CD4-positive, alpha-beta T cell treated with Interleukin-21 for 1 hour (primary cell): ENCODE data around the gene CDK11B.

Source experiments
- DNase-seq: peaks from one replicate; pipeline ENCODE4 v3.0.0-alpha.2; 2020

CDK11B gene

DNA sequence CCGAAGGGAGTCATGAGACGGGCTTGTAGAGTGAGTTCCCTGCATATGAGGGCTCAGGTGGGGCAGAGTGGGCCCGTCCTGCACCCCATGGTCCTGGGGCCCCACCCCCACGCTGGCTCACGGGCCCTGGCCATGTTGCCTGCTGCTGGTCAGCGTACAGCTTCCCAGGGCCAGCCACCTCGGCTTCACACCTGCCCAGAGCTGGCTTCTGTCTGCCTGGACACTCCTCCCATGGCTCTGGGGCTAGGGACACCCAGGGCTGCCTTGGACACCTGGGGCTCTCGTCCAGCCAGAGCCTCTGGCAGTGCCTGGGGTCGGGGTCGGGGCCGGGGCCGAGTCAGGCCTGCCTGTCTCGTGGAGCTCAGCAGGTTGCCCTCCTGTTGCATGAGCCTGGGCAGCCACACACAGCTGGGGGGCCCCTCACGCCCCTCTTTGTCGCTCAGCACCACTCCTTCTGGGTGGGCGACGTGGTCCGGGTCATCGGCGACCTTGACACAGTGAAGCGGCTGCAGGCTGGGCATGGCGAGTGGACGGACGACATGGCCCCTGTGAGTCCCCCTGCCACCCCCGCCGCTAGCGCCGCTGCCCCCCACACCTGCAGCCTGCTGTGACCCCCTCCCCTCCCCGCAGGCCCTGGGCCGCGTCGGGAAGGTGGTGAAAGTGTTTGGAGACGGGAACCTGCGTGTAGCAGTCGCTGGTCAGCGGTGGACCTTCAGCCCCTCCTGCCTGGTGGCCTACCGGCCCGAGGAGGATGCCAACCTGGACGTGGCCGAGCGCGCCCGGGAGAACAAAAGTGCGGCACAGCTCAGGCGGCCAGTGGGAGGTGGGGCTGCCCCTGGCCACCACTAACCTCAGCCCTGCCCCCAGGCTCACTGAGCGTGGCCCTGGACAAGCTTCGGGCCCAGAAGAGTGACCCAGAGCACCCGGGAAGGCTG lies 32.3 kb downstream of the CDK11B start:
- DNase-seq = no peak

- DNase-seq = no peak
Observed at GRCh38 chr1:1625824-1626206, 33.0 kb downstream of the CDK11B start.

- no peak for DNase-seq
Observed at GRCh38 chr1:1625404-1625775, 33.4 kb downstream of the CDK11B start.

GRCh38 chr1:1624443-1625403 lies 34.1 kb downstream of the CDK11B start:
- DNase-seq = no peak

DNA sequence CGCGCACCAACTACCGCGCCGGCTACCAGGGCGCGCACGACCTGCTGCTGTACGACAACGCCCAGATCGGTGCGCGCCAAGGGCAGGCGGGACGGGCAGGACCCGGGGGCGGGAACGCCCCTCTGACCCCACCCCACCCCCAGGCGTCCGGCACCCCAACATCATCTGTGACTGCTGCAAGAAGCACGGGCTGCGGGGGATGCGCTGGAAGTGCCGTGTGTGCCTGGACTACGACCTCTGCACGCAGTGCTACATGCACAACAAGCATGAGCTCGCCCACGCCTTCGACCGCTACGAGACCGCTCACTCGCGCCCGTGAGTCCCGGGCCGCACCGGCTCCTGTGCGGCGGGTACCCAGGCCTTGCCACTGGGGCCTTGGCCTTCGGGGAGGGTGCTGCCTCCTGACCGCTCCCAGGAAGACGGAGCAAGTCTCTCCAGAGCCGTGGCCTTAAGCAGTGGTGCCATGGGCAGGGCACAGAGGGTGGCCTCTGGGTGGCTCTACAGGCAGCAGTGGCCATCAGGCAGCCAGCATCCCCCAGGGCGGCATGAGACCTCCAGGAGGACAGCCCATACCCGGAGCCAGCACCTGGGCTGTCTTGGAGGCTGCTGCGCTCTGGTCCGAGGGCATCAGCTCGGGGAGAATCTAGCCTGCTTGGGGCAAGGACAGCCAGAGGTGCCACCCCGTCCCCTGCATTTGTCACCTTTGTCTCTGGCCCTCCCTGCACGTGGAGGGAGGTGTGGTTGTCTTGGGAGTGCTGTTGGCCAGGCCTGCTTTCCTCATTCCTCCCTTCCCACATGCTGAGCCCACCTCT lies 35.0 kb downstream of the CDK11B start:
- DNase-seq = no peak

DNA sequence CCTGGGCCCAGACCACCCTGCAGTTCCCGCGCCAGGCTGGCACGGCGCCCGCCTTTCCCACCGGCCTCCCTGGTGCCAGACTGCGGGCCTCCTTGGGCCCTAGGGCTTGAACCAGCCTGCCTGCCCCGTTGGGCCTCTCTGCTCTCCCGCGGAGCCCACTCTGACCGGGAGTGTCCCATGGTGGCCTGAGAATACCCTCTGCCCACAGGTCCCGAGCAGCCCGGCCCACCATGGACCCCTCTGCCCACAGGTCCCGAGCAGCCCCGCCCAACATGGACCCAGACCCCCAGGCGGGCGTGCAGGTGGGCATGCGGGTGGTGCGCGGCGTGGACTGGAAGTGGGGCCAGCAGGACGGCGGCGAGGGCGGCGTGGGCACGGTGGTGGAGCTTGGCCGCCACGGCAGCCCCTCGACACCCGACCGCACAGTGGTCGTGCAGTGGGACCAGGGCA lies 35.6 kb downstream of the CDK11B start:
- no peak for DNase-seq

GRCh38 chr1:1622788-1623094 lies 36.1 kb downstream of the CDK11B start:
- DNase-seq = no peak

DNA sequence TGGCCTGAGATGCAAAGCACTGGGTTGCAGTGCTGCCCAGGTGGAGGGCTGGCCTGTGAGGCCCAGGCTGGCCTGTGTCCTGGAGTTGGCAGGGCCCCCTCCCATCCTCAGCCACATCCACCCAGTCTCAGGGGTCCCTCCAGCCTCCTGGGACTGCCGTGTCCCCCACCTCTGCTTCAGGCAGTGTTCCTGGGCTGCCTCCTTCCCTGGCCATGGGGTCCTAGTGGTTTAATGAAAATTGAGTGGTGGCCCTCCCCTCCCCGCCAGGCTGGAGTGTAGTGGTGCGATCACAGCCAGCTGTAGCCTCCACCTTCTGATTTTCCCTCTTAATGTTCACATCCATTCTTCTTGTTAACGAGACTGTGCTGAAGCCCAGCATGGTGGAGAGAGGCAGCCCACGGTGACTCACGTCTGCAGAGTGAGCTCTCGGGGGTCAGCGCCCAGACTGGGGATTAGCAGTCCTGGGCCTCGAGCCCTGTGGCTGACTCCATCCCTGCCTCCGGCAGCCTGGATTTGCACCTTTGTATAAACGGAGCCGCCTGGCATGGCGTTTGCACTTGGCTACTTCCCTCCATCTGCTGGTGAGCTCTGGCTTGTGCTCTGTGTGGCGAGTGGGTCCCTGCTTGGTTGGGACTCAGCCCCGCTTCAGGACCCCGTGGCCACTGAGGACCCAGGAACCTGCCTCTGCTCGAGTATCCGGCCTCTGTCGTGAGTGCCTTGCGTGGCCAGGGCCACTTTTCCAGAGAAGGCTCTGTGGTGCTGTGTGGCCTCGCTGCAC lies 36.6 kb downstream of the CDK11B start:
- DNase-seq = no peak

DNA sequence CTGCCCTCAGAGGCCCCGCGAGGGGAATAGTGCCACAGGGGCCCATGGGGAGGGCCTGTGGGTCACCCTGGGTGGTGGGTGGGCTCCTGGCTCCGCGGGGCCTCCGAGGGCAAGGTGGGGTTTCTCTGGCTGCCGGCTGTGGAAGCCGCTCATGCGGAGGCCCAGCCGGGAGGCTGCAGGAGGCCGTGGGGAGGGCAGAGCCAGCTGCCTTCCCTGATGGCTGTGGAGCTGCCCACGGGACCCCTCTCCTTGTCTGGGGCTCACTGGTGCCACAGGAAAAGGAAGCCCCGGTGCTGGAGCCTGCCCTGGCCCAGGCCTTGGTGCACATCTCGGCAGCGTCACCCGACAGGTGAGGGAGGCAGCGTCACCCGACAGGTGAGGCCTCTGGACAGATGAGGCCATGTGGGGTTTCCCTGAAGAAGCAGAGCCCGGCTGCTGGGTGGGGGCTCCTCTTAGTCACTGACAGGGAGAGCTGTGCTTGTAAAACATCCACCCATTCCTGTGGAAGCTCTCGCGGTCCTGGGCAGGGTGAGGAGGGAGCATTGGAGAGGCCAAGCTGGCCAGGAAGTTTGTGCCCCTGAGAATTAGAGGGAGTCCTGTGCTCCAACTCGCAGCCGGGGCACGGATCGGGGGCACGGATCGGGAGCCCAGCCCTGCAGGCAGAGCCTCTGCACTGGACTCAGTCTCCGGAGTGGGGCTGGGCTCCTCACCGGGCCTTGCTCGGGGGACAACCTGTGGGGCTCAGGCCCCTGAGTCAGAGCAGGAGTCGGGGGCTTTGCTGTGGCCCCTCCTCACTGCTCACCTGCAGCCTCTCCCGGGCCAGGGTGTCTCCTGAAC lies 37.4 kb downstream of the CDK11B start:
- no peak for DNase-seq

GRCh38 chr1:1620433-1621139 lies 38.2 kb downstream of the CDK11B start:
- DNase-seq = no peak

- no peak for DNase-seq
Observed at GRCh38 chr1:1619917-1620361, 38.9 kb downstream of the CDK11B start.

GRCh38 chr1:1618396-1619068 lies 40.3 kb downstream of the CDK11B start:
- no peak for DNase-seq

- DNase-seq = no peak
Observed at GRCh38 chr1:1617925-1618324, 40.9 kb downstream of the CDK11B start.

GRCh38 chr1:1617516-1617915 lies 41.3 kb downstream of the CDK11B start:
- no peak for DNase-seq

GRCh38 chr1:1616838-1617237 lies 42.0 kb downstream of the CDK11B start:
- DNase-seq = no peak

- peak; percentile 56 for DNase-seq
Observed at GRCh38 chr1:1616045-1616790, 42.6 kb downstream of the CDK11B start.

- peak; percentile 99 for DNase-seq
Observed at GRCh38 chr1:1615256-1616044, 43.4 kb downstream of the CDK11B start, which contains the start of gene MIB2. Gene MIB2 (plus strand): TSS chr1:1615500. CDS start chr1:1623453, 7,953 bp downstream.

- no peak for DNase-seq
Observed at GRCh38 chr1:1614954-1615255, 43.9 kb downstream of the CDK11B start.
